ENCODE data around the gene DOCK1.

GRCh38 chr10:127458829-127459228, 553.6 kb downstream of the DOCK1 start:
- TF ChIP-seq EZH2phosphoT487 (IDR thresholded peaks at IDR 0.05; ENCODE audit: insufficient read depth, low read depth) (no peak), EZH2 (IDR thresholded peaks at IDR 0.05; ENCODE audit: insufficient read depth, poor library complexity, severe bottlenecking) (no peak)
